Kidney (tissue), 14 donors: ENCODE measurements around the gene SIAH2. TPM values are rescaled to one million over a fixed set of nuclear protein-coding genes. Genes with fewer than 3 reads are reported as not detected.

Experiments used
- DNase-seq, 5 donors: peaks; one replicate each; pipeline ENCODE4 v3.0.0-alpha.2; 2013 to 2020
- FAIRE-seq: peaks from 2 replicates; lab custom pipeline; 2012; peaks lifted over from hg19 to GRCh38; lab: Jason Lieb, UNC
- H3K27ac ChIP-seq, 2 donors: one replicate each; pipeline ENCODE4 v1.7.0; 2013; ENCODE audit warnings: low read depth in 2 of 2, low read length in 2 of 2, inconsistent platforms in 1 of 2
- H3K27me3 ChIP-seq: one replicate; pipeline ENCODE4 v1.7.1; 2013; ENCODE audit warnings: low read length, inconsistent platforms; ENCODE audit not compliant: control insufficient read depth, insufficient read depth
- H3K36me3 ChIP-seq, 3 donors: one replicate each; pipeline versions ENCODE4 v1.7.0 to v1.7.1; 2013; ENCODE audit warnings: low read length in 3 of 3, control low read depth in 1 of 3, inconsistent platforms in 1 of 3; ENCODE audit not compliant: insufficient read depth in 3 of 3, control insufficient read depth in 2 of 3
- H3K4me1 ChIP-seq, 3 donors: one replicate each; pipeline versions ENCODE4 v1.7.0 to v1.7.1; 2013; ENCODE audit warnings: low read length in 3 of 3, inconsistent platforms in 1 of 3, low read depth in 1 of 3; ENCODE audit not compliant: control insufficient read depth in 2 of 3, insufficient read depth in 2 of 3
- H3K4me3 ChIP-seq, 3 donors: one replicate each; pipeline versions ENCODE4 v1.7.0 to v1.8.1; 2013; ENCODE audit warnings: low read length in 3 of 3, control low read depth in 1 of 3, inconsistent platforms in 1 of 3
- H3K9ac ChIP-seq, 3 donors: one replicate each; pipeline versions ENCODE4 v1.7.0 to v1.7.1; 2013; ENCODE audit warnings: low read length in 3 of 3, control low read depth in 1 of 3, inconsistent platforms in 1 of 3
- H3K9me3 ChIP-seq, 3 donors: one replicate each; pipeline versions ENCODE4 v1.7.0 to v1.7.1; 2013; ENCODE audit warnings: low read length in 3 of 3, control low read depth in 1 of 3, inconsistent platforms in 1 of 3; ENCODE audit not compliant: control insufficient read depth in 2 of 3, insufficient read depth in 1 of 3
- CTCF ChIP-seq: IDR thresholded peaks from 3 replicates; pipeline ENCODE4 v1.5.1; 2012; ENCODE audit warnings: mild to moderate bottlenecking, moderate library complexity, borderline replicate concordance; ENCODE audit not compliant: insufficient read depth; ENCODE audit errors: extremely low read depth
- intact Hi-C: fragments of 100-400 bp; cut with DNase I; formaldehyde crosslinking; loops from one replicate; pipeline ENCODE4 v1.11.1; 2022
- polyA plus RNA-seq: library from polyadenylated mRNA; stranded (reverse); fragments of 350-450 nt; fragmentation: Illumina TruSeq; extraction: RNeasy Lipid Tissue Mini Kit (QIAGEN cat#74804); gene quantifications from one replicate; pipeline ENCODE4 v1.2.3, GENCODE V29; 2014; ENCODE audit warnings: low read depth, low replicate concordance; ENCODE audit not compliant: insufficient read depth
- total RNA-seq: library from RNA; stranded (reverse); fragmentation: NEBNext Ultra II Directional; extraction: Animal tissue kit (Norgen Biotek cat#: 25700); gene quantifications from one replicate; pipeline ENCODE4 v1.2.1, GENCODE V29; 2021
- donor health status: control.
- donor health status: control.
- donor health status: control.
- donor health status: control.
- donor health status: control.
- donor health status: DM: yes; HTN: yes; CAD: no.
- donor health status: Normal renal cell carcinoma (clear cell type).

Gene SIAH2
- total and polyA plus RNA-seq, 2 donors from 2014 or later, result 16.9 to 24.6 TPM

- no peak overlapping the region for H3K4me3 ChIP-seq
- no peak for FAIRE-seq
- intact Hi-C loops, result no loop called here
- H3K9me3 ChIP-seq, result no peaks in the 10 kb centered on the region
- H3K4me1 ChIP-seq, result peaks cover 0 to 57% (median 35%) of the 10 kb centered on the region in 3 donors
- no peak overlapping the region for H3K9ac ChIP-seq
- H3K27me3 ChIP-seq, result no peaks in the 10 kb centered on the region
- H3K27ac ChIP-seq, result peak overlapping the region; percentile 10 to 47
- no peak for TF ChIP-seq CTCF
- H3K36me3 ChIP-seq, result peaks cover 0 to 12% (median 3%) of the 10 kb centered on the region in 3 donors
- DNase-seq, result no peak
Observed at GRCh38 chr3:150744919-150745211, 18.1 kb downstream of the SIAH2 start.

GRCh38 chr3:150744041-150744918 is 18.7 kb downstream of the SIAH2 start:
- Histone ChIP-seq H3K27me3 (no peaks in the 10 kb centered on the region), H3K9ac (no peak overlapping the region), H3K9me3 (no peaks in the 10 kb centered on the region), H3K27ac (peak overlapping the region; percentile 10 to 47), H3K4me1 (peaks cover 0 to 51% (median 35%) of the 10 kb centered on the region in 3 donors), H3K36me3 (peaks cover 0 to 12% (median 3%) of the 10 kb centered on the region in 3 donors), H3K4me3 (no peak overlapping the region)
- no peak for DNase-seq
- FAIRE-seq, result no peak
- TF ChIP-seq CTCF, result no peak
- intact Hi-C loops, result no loop called here

DNA sequence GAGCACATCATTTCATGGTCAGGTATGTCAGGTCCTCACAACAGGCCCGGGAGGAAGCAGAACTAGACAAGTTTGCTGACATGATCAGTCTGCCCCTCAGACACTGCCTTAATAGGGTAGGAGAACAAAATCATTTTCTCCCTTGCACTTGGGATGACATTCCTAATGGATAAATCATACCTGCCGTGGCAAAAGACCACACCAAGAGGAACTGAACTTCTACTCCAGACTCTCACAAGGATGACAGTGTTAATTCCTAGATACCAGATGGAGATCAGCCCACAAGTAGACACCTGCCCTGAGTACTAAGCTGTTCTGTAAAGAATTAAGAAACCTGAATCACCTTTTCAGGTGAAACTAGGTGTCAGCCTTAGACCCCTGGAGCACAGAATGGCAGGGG is 19.5 kb downstream of the SIAH2 start:
- Histone ChIP-seq H3K4me3 (no peak overlapping the region), H3K9ac (peak overlapping the region in 1 of 3 donors; percentile 23), H3K27ac (peak overlapping the region in 1 of 2 donors; percentile 17), H3K4me1 (peaks cover 0 to 46% (median 30%) of the 10 kb centered on the region in 3 donors), H3K27me3 (no peaks in the 10 kb centered on the region), H3K36me3 (peaks cover 0 to 12% (median 3%) of the 10 kb centered on the region in 3 donors), H3K9me3 (no peaks in the 10 kb centered on the region)
- intact Hi-C loops, result no loop called here
- FAIRE-seq, result no peak
- TF ChIP-seq CTCF, result no peak
- no peak for DNase-seq
